CD4-positive, alpha-beta T cell (primary cell): ENCODE data around the gene NUP50. TPM values are rescaled to one million over a fixed set of nuclear protein-coding genes. Genes with fewer than 3 reads are reported as not detected.

Experiments
- ATAC-seq: fragments of 200-7000 bp; cut with Tn5 transposase; one replicate; pipeline ENCODE4 v1.10.0; 2022; ENCODE audit warnings: mild to moderate bottlenecking; ENCODE audit not compliant: poor library complexity
- CTCF ChIA-PET: fragments of 350-600 bp; sonication (Branson Sonifier 250); formaldehyde crosslinking; loops from one replicate; lab custom pipeline; 2021; ENCODE audit warnings: antibody characterized with exemption, inconsistent platforms; lab: Charles Lee
- POLR2A ChIA-PET: fragments of 350-600 bp; sonication (Branson Sonifier 250); formaldehyde crosslinking; loops from one replicate; lab custom pipeline; 2021; ENCODE audit warnings: antibody characterized with exemption, inconsistent platforms; lab: Charles Lee
- DNase-seq, 14 experiments: peaks; one replicate each; pipeline ENCODE4 v3.0.0-alpha.2; 2013 to 2020; ENCODE audit warnings: mixed read lengths in 2 of 14
- H3K27ac ChIP-seq, 2 donors: one replicate each; pipeline versions ENCODE4 v1.5.1 to v1.7.0; 2013; ENCODE audit warnings: low read length in 2 of 2, low read depth in 1 of 2, mild to moderate bottlenecking in 1 of 2
- H3K27me3 ChIP-seq, 2 experiments: 1 replicate in 1 of 2; 2 replicates in 1 of 2; pipeline versions ENCODE4 v1.6.1 to v1.7.0; 2013; ENCODE audit warnings: low read length in 2 of 2, control low read depth in 1 of 2, mild to moderate bottlenecking in 1 of 2, moderate library complexity in 1 of 2; ENCODE audit not compliant: insufficient read depth in 2 of 2, control insufficient read depth in 1 of 2
- H3K36me3 ChIP-seq: one replicate; pipeline ENCODE4 v1.6.1; 2013; ENCODE audit warnings: low read length, control low read depth; ENCODE audit not compliant: insufficient read depth
- H3K4me1 ChIP-seq: one replicate; pipeline ENCODE4 v1.6.1; 2013; ENCODE audit warnings: low read length, control low read depth; ENCODE audit not compliant: insufficient read depth
- H3K4me3 ChIP-seq: one replicate; pipeline ENCODE4 v1.5.1; 2013; ENCODE audit warnings: mild to moderate bottlenecking, low read length, moderate library complexity
- H3K9me3 ChIP-seq, 2 experiments: 1 replicate in 1 of 2; 2 replicates in 1 of 2; pipeline versions ENCODE4 v1.6.1 to v1.7.0; 2013; ENCODE audit warnings: low read length in 2 of 2, mild to moderate bottlenecking in 2 of 2, control low read depth in 1 of 2, moderate library complexity in 1 of 2; ENCODE audit not compliant: control insufficient read depth in 1 of 2, insufficient read depth in 1 of 2
- H3K27ac Mint-ChIP-seq: one replicate; pipeline ENCODE4 v1.8.0; 2020; ENCODE audit warnings: mixed read lengths
- H3K27me3 Mint-ChIP-seq: one replicate; pipeline ENCODE4 v1.8.0; 2021; ENCODE audit warnings: mixed read lengths
- H3K36me3 Mint-ChIP-seq: one replicate; pipeline ENCODE4 v1.8.0; 2021; ENCODE audit warnings: low read depth, mixed read lengths
- H3K4me1 Mint-ChIP-seq: one replicate; pipeline ENCODE4 v1.8.0; 2021; ENCODE audit warnings: low read depth, mixed read lengths
- H3K4me3 Mint-ChIP-seq: one replicate; pipeline ENCODE4 v1.8.0; 2020; ENCODE audit warnings: mild to moderate bottlenecking, mixed read lengths
- H3K9me3 Mint-ChIP-seq: one replicate; pipeline ENCODE4 v1.8.0; 2020; ENCODE audit warnings: mixed read lengths
- CTCF ChIP-seq: fragments of 200-600 bp; IDR thresholded peaks from one replicate; pipeline ENCODE4 v1.8.0; 2022; ENCODE audit warnings: antibody characterized with exemption, mild to moderate bottlenecking
- intact Hi-C, 2 experiments: fragments of 100-400 bp; cut with DNase I in 1 of 2; cut with micrococcal nuclease in 1 of 2; formaldehyde crosslinking; loops; one replicate each; pipeline versions ENCODE4 v1.15.1 to v1.9.0; 2023 to 2025; cut with DNase I, micrococcal nuclease
- total RNA-seq, 174 experiments: library from RNA in 2 of 174; stranded (reverse) in 2 of 174; gene quantifications; one replicate each; pipeline ENCODE4 v1.2.3 and lab custom pipeline; 2021 to 2026

The NUP50 gene
- total RNA-seq, 2 experiments from 2014 or later: 141 TPM

- Histone ChIP-seq H3K27me3 (no peaks in the 10 kb centered on the region), H3K9me3 (no peaks in the 10 kb centered on the region), H3K27ac (no peak overlapping the region), H3K4me3 (no peak overlapping the region), H3K36me3 (peaks cover 4% of the 10 kb centered on the region), H3K4me1 (peaks cover 21% of the 10 kb centered on the region)
- Mint-ChIP-seq H3K4me3 (no peak overlapping the region), H3K36me3 (no peaks in the 10 kb centered on the region), H3K27me3 (no peaks in the 10 kb centered on the region), H3K27ac (no peak overlapping the region), H3K4me1 (peaks cover 19% of the 10 kb centered on the region), H3K9me3 (no peaks in the 10 kb centered on the region)
- ATAC-seq (no peak), DNase-seq (no peak)
- no peak for TF ChIP-seq CTCF
- CTCF ChIA-PET: no interaction called here
- intact Hi-C loops: no loop called here
- POLR2A ChIA-PET: no interaction called here
Measured at GRCh38 chr22:45233386-45233785, 69.7 kb downstream of the NUP50 start.

- Mint-ChIP-seq H3K4me3 (no peak overlapping the region), H3K27ac (no peak overlapping the region)
- ATAC-seq: no peak
Measured at GRCh38 chr22:45233827-45234226, 70.1 kb downstream of the NUP50 start.

GRCh38 chr22:45235101-45235777 lies 71.5 kb downstream of the NUP50 start:
- H3K4me1 Mint-ChIP-seq: peaks cover 30% of the 10 kb centered on the region
- H3K36me3 ChIP-seq: peaks cover 4% of the 10 kb centered on the region
- intact Hi-C loops: no loop called here
- peaks cover 3% of the 10 kb centered on the region for H3K36me3 Mint-ChIP-seq
- no peaks in the 10 kb centered on the region for H3K27me3 Mint-ChIP-seq
- DNase-seq: peak in 4 of 14 experiments; percentile 13 to 64 (median 46)
- ChIA-PET POLR2A (interaction anchor here (1.6 kb wide), 1 partner anchor 72 kb away, joined by 4 read pairs; the partner anchor contains the start of gene NUP50), CTCF (no interaction called here)
- ATAC-seq: peak; percentile 59
- H3K27ac Mint-ChIP-seq: no peak overlapping the region
- TF ChIP-seq CTCF: no peak
- no peaks in the 10 kb centered on the region for H3K9me3 Mint-ChIP-seq
- H3K9me3 ChIP-seq: no peaks in the 10 kb centered on the region
- peak overlapping the region; percentile 69 for H3K4me3 Mint-ChIP-seq
- H3K27ac ChIP-seq: no peak overlapping the region
- no peaks in the 10 kb centered on the region for H3K27me3 ChIP-seq
- H3K4me3 ChIP-seq: no peak overlapping the region
- peaks cover 36% of the 10 kb centered on the region for H3K4me1 ChIP-seq

More at GRCh38 chr22:45233827-45234226, 70.1 kb downstream of the NUP50 start:
- Mint-ChIP-seq H3K27me3 (no peaks in the 10 kb centered on the region), H3K36me3 (no peaks in the 10 kb centered on the region), H3K4me1 (peaks cover 20% of the 10 kb centered on the region), H3K9me3 (no peaks in the 10 kb centered on the region)
- no peak overlapping the region for H3K4me3 ChIP-seq
- DNase-seq: no peak
- peaks cover 4% of the 10 kb centered on the region for H3K36me3 ChIP-seq
- H3K27ac ChIP-seq: no peak overlapping the region
- CTCF ChIA-PET: no interaction called here
- H3K4me1 ChIP-seq: peaks cover 22% of the 10 kb centered on the region
- TF ChIP-seq CTCF: no peak
- H3K27me3 ChIP-seq: no peaks in the 10 kb centered on the region
- intact Hi-C loops: no loop called here
- POLR2A ChIA-PET: no interaction called here
- H3K9me3 ChIP-seq: no peaks in the 10 kb centered on the region
